ENCODE data around the gene PLEKHF1. TPM values are rescaled to one million over a fixed set of nuclear protein-coding genes. Genes with fewer than 3 reads are reported as not detected.

The PLEKHF1 gene
- total RNA-seq, 4 donors from 2014 or later, result 28.6 to 49.1 (median 38.8) TPM

GRCh38 chr19:29715701-29716581 lies 50.7 kb downstream of the PLEKHF1 start:
- peaks cover 0 to 9% of the 10 kb centered on the region in 2 donors for H3K36me3 ChIP-seq
- H3K27ac ChIP-seq, result peak overlapping the region; percentile 85 to 95 (median 94)
- WGBS, 2 donors (ENCODE audit: low coverage in 1 of 2), result 10 to 16% methylated on average over 2 to 6 of the region's 13 CpGs
- H3K4me1 ChIP-seq, result peaks cover 0 to 53% (median 24%) of the 10 kb centered on the region in 3 donors
- peak overlapping the region; percentile 89 to 98 for H3K4me3 ChIP-seq
- H3K9me3 ChIP-seq, result no peaks in the 10 kb centered on the region
- peak; percentile 5 for ATAC-seq
- H3K27me3 ChIP-seq, result no peaks in the 10 kb centered on the region
- no peak for TF ChIP-seq CTCF (IDR thresholded peaks at IDR 0.05)
- TF ChIP-seq EP300 (IDR thresholded peaks at IDR 0.05), result no peak
- TF ChIP-seq POLR2AphosphoS5 (IDR thresholded peaks at IDR 0.05), result no peak
- no peak for TF ChIP-seq POLR2A (IDR thresholded peaks at IDR 0.05)

- Histone ChIP-seq H3K4me1 (peaks cover 0 to 42% (median 24%) of the 10 kb centered on the region in 3 donors), H3K27me3 (no peaks in the 10 kb centered on the region), H3K27ac (no peak overlapping the region), H3K36me3 (peaks cover 0 to 9% of the 10 kb centered on the region in 2 donors), H3K4me3 (no peak overlapping the region), H3K9me3 (no peaks in the 10 kb centered on the region)
- no peak for ATAC-seq
- WGBS, 2 donors (ENCODE audit: low coverage in 1 of 2), result 72 to 82% methylated on average over 5 to 7 of the region's 16 CpGs
- TF ChIP-seq POLR2A (IDR thresholded peaks at IDR 0.05) (no peak), CTCF (IDR thresholded peaks at IDR 0.05) (no peak), EP300 (IDR thresholded peaks at IDR 0.05) (no peak), POLR2AphosphoS5 (IDR thresholded peaks at IDR 0.05) (no peak)
These were observed 51.8 kb downstream of the PLEKHF1 start for GRCh38 chr19:29717051-29717450.

- WGBS, 2 donors (ENCODE audit: low coverage in 1 of 2), result 0 to 2% methylated on average over 3 to 11 of the region's 39 CpGs
- peak overlapping the region in 1 of 2 donors; percentile 41 for H3K4me3 ChIP-seq
- H3K27ac ChIP-seq, result no peak overlapping the region
- H3K36me3 ChIP-seq, result no peaks in the 10 kb centered on the region
- H3K27me3 ChIP-seq, result peaks cover 64% of the 10 kb centered on the region
- TF ChIP-seq POLR2A (IDR thresholded peaks at IDR 0.05) (no peak), POLR2AphosphoS5 (IDR thresholded peaks at IDR 0.05) (no peak), CTCF (IDR thresholded peaks at IDR 0.05) (no peak), EP300 (IDR thresholded peaks at IDR 0.05) (no peak)
- H3K4me1 ChIP-seq, result peaks cover 0 to 13% (median 6%) of the 10 kb centered on the region in 3 donors
- no peaks in the 10 kb centered on the region for H3K9me3 ChIP-seq
- ATAC-seq, result no peak
These were observed 58.9 kb downstream of the PLEKHF1 start for GRCh38 chr19:29724102-29724641.

GRCh38 chr19:29724746-29725145 lies 59.5 kb downstream of the PLEKHF1 start:
- ATAC-seq, result no peak
- peaks cover 69% of the 10 kb centered on the region for H3K27me3 ChIP-seq
- 21 to 38% methylated on average over 8 to 14 of the region's 14 CpGs for WGBS, 2 donors (ENCODE audit: low coverage in 1 of 2)
- H3K4me3 ChIP-seq, result peak overlapping the region in 1 of 2 donors; percentile 41
- no peaks in the 10 kb centered on the region for H3K9me3 ChIP-seq
- peaks cover 0 to 13% (median 6%) of the 10 kb centered on the region in 3 donors for H3K4me1 ChIP-seq
- TF ChIP-seq EP300 (IDR thresholded peaks at IDR 0.05), result no peak
- no peak for TF ChIP-seq POLR2A (IDR thresholded peaks at IDR 0.05)
- no peaks in the 10 kb centered on the region for H3K36me3 ChIP-seq
- no peak overlapping the region for H3K27ac ChIP-seq

Other genes with a start within 250 kb of the PLEKHF1 start
- under 1 TPM in 1 of 4 donors, not detected in 3; 0.40 TPM for gene VSTM2B, start 139.5 kb upstream of the PLEKHF1 start, total RNA-seq
- gene POP4, start 59.2 kb upstream of the PLEKHF1 start, total RNA-seq, result 10 to 100 TPM; 41.4 to 79.7 (median 61.7) TPM
- 10 to 100 TPM; 37.6 to 62.1 (median 49.7) TPM for gene C19orf12, start 49.8 kb downstream of the PLEKHF1 start, total RNA-seq
- gene CCNE1, start 146.5 kb downstream of the PLEKHF1 start, total RNA-seq, result 1 to 10 TPM; 1.5 to 5.0 (median 2.9) TPM

Data from gastroesophageal sphincter (tissue), 4 donors.